Muscle of arm (tissue), 14 donors: ENCODE results near the gene MAP3K8. TPM values are rescaled to one million over a fixed set of nuclear protein-coding genes. Genes with fewer than 3 reads are reported as not detected.
A peak's percentile ranks its signal among the peaks of the same experiment; 100 is the strongest.

Experiments
- DNase-seq: peaks from one replicate; pipeline ENCODE4 v3.0.0-alpha.2; 2013
- long read RNA-seq, 11 donors: transcript quantifications; one replicate each; lab custom pipeline, GENCODE V29; 2026
- polyA plus RNA-seq, 12 donors: library from polyadenylated mRNA; unstranded; fragments of 120-200 nt; gene quantifications; one replicate each; pipeline ENCODE4 v1.2.1, GENCODE V29; 2013; ENCODE audit not compliant: insufficient read length in 12 of 12

Gene MAP3K8
- 10 to 100 TPM in 1 of 12 donors, 1 to 10 TPM in 9, not detected in 2; 2.3 to 12.8 (median 3.4) TPM for polyA plus RNA-seq
- long read RNA-seq, donor 1, partial matches to known transcripts: 0 of 2 reads
- long read RNA-seq, donor 1, other reads (novel, unspliced or antisense): 0 of 2 reads
- long read RNA-seq, donor 2, partial matches to known transcripts: 0 of 1 reads
- long read RNA-seq, donor 2, other reads (novel, unspliced or antisense): 0 of 1 reads
- long read RNA-seq, donor 3: 0 reads
- long read RNA-seq, donor 4: 0 reads
- long read RNA-seq, donor 5: 0 reads
- long read RNA-seq, donor 6: 0 reads
- long read RNA-seq, donor 7: 0 reads
- long read RNA-seq, donor 8: 0 reads
- long read RNA-seq, donor 9: 0 reads
- long read RNA-seq, donor 10: 0 reads
- long read RNA-seq, donor 11, partial matches to known transcripts: 0 of 1 reads
- long read RNA-seq, donor 11, other reads (novel, unspliced or antisense): 0 of 1 reads

DNA sequence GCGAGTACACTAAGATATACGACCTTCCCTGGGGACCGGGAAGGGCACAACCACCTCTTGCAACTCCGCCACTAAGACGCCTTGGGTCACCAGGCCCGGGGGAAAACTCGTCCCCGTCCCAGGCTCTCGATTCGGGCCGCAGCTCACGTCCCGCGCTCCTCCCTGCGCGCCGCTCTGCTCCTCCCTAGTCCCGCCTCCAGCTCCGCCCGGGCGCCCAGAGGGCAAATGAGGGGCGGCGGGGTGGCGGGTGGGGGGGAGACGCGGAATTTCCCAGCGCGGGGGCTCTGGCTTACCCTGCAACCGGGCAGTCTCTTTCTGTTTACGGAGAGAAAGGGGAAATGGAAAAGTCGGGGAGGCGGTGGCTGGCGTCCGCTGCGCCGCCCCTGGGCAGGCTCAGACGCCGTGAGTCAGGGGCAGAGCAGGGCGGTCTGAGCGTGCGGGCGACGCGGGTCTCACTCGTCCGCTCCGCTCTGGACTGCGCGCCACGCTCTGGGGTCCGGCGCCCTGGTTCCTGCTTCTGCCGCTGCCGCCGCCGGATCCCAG, at the start of gene MAP3K8:
Gene MAP3K8, plus strand, starts transcription at position 455 of the 543 bp plus-strand sequence. CDS start 4,755 bp downstream, outside the sequence.
- peak; percentile 91 for DNase-seq

DNA sequence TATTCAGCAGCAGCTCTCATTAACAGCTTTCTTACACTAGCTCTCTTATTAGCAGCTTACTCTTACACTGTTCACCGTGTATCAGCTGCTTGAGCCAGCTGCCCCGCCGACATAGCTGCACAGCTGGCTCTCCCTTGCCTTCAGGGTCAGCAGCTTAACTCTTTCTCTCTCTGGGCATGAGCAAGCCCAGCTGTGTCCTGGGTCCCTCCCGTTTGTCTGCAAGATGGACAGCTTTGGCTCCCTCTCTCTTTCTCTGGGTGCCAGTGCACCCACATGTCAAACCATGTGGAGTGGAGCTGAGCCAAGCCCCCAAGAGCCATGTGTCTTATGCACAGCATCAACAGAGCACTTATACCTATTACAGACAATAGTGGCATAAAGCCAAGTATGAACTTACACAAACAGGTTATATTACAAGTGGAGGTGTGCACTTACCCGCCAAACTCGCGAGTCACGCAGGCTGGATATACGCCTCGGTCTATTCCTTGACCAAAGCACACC, 49.2 kb upstream of the MAP3K8 start:
- no peak for DNase-seq

DNA sequence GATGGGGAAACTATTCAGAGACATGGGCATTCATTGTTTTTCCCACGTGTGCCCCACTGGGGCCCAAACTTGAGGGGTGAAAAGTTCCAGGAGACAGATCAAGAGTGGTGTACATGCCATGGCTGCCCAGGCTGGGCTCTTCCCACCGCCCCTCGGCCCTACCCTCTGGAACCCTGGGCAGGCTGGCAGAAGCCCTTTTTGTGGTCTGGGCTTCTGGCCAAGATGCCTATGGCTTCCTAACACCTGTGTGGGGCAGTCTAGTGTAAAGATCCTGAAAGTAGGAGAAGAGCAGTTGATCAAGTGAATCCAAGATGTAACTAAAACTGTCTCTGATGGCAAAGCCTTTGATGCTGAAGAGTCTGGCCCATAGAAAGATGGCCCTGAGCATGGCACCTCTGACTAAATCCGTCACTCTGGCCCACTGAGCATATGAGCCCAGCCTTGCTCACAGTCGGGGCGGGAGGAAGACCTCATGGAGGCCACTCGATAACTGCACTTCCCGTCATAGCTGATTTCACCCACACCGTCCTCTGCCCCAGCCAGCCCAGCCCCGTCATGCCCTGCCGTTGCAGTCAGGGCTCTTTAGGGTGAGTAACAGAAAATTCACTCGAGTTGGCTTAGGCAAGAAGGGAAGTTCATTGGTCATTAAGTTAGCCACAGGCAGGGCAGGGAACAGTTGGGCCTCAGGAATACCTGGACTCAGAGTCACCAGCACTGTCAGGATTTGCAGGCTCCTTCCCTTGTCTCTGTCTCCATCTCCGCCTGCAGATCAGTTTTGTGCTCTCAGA, 47.0 kb upstream of the MAP3K8 start:
- no peak for DNase-seq

DNA sequence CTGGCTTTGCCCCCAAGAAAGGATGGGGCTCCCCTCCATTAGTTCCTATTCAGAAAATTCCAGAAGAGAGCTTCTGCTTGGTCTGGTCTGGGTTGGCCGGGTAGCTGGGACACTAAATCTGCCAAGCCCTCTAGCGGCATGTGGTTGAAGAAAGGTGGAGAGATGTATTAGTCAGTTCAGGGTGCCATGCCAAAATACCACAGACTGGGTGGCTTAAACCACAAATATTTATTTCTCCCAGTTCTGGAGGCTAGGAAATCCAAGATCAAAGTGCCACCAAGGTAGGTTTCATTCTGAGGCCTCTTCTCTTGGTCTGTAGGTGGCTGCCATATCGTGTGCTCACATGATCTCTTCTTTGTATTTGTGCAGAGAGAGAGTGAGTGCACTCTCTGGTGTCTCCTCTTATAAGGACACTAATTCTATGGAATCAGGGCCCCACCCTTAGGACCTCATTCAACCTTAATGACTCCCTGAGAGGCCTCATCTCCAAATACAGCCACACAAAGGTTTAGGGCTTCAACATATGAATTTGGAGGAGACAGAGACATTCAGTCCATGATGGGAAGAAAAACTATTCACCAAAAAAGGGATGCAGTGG, 46.2 kb upstream of the MAP3K8 start:
- no peak for DNase-seq

DNA sequence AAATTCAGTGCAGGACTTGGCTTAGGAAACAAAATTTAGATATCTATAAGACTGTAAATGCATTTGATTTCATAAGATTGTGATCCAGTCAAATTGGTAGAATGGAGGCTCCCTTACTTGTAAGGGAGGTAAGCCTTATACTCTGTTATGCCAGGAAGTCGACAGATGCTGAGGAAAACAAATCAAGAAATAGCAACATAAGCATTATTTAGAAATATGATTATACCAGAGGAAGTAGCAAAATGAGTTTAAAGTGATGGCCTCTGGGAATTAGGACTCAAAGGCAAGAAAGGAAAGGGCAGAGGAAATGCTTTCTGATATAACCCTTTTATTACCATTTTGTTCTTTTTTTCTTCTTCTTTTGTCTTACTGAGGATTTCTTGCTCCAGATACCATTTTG, 44.4 kb upstream of the MAP3K8 start:
- no peak for DNase-seq

DNA sequence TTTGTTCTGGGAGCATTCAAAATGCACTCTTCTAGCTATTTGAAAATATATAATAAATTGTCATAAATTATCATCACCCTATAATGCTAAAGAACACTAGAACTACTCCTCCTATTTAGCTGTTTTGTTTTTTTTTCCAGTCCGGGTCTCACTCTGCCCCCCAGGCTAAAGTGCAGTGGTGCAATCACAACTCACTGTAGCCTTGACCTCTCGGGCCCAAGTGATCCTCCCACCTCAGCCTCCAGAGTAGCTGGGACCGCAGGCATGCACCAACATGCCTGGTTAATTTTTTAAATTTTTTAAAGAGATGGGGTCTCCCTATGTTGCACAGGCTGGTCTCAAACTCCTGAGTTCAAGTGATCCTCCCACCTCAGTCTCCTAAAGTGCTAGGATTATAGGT, 43.8 kb upstream of the MAP3K8 start:
- no peak for DNase-seq

DNA sequence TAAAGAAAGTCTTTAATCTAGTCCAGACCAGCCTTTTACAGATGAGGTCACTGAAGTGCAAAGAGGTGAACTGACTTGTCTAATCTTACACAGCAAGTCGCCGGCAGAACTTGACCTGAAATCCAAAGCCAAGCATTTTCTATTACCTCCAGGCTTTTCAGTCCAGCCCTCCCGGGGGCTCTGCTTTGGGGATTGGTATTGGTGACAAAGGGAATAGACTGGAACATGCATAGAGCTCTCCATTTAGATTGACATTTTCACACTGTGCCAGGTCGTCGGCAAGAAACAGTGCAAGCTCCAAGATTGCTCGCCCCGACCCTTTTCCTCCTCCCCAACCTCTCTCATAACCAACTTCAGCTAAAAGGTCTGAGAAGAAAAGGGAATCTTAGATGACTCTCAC, 42.7 kb upstream of the MAP3K8 start:
- DNase-seq: no peak

DNA sequence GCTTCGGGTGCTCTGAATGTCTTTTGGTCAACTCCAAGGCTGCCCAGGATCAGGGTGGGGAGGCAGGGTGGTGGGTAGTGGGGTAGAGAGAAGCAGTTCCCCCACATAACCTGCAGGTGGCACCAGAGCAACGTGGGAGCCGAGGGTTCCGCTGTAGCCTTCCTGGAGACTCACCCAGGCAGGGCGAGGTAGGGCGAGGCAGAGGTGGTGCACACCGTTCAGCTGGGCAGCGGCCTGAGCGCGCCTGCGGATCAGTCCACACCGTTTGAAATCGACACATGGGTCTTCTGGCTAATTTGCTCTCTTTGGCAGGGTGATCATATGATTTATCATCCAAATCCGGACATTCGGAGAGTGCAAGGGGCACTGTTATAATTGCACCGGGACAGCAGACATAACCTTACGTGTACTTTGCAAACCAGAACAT, 41.4 kb upstream of the MAP3K8 start:
- peak; percentile 69 for DNase-seq

DNA sequence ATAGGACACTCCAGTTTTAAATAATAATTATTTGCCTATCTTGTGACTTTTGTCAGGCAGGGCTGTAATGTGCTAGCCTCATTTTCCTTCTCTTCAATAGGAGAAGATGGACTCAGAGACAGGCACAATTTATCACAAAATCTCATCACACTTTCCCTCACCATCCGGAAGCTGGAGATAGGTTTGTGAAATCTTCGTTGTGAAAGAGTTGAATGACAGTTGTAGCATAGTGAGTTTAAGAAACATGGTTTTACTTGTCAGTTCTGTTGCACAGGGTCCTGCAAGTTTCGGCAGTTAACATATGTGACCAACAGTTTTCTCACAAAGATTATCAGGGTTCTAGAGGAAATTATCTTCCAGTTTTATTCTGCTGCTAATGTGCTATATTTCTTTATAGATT, 37.7 kb upstream of the MAP3K8 start:
- no peak for DNase-seq

DNA sequence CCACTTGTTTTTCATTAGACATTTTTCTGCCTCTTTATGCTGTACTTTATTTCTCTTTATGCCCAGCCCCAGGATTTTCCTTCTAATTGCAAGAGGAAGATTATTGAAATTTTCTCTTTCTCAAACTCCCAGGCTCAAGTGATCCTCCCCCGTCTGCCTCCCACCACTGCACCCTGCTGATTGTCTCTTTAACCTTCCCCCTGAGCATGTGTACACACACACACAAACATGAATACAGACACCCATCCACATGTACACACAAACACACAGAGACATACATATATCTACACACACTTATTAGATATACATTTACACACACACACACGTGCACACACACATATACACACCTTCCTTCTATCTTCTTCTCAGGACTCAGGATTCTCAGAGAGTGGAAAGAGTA, 37.3 kb upstream of the MAP3K8 start:
- no peak for DNase-seq

DNA sequence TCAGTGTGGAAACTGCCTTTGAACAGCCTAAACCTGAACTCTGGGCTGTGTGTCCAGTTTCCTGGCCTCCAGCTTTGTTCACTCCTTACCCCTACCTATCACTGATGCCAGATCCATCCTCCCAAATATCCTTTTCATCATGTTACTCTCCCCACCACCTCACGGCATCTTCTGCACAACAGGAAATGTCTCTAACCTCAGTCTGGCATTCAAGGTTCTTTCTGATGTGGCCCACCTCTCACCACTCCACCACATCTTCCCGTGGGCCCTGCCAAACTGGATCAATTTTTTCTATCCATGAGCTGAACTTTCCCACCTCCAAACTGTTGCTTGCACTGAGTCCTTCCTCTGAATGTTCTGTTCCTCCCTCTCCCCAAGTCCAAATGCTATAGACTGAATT, 35.8 kb upstream of the MAP3K8 start:
- DNase-seq: no peak

DNA sequence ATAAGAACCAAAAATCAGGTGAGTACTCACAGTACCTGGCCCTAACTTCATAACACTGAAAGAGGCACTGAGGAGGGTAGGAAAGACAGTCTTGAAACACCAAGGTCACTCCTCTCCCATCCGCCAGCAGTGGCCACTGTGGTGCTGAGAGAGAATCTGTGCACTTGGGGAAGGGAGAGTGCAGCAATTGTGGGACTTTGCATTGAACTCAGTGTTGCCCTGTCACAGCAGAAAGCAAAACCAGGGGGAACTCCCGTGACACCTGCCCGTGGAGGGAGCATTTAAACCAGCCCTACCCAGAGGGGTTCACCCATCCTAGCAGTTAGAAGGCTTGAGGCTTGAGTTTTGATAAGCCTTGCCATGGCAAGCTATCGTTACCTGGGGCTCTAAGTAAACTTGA, 35.2 kb upstream of the MAP3K8 start:
- no peak for DNase-seq

DNA sequence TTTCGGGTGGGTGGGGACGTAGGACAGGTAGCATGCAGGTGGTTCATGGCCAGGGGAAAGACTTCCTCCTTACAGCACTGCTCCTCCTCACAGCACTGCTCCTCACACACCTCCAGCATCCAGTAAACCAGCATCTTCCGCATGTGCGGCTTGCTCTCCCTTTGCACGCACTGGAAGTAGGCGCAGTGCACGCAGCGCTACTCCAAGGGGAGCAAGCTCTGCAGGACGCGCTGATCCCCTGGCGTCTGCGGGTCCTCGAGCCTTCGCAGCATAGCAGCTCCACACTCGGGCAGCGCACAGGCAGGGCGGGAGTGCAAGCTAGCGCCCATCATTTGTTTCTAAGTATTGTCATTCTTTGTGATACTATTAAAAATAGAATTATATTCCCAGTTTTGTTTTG, 30.5 kb upstream of the MAP3K8 start:
- DNase-seq: no peak

DNA sequence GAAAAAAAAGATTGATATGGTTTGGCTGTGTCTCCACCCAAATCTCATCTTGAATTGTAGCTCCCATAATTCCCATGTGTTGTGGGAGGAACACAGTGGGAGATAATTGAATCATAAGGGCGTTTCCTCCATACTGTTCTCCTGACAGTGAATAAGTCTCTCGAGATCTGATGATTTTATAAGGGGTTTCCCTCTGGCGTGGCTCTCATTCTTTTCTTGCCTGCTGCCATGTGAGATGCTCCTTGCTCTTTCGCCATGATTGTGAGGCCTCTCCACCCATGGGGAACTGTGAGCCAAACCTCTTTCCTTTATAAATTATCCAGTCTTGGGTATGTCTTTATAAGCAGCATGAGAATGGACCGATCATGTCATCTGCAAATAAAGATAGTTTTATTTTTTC, 29.4 kb upstream of the MAP3K8 start:
- no peak for DNase-seq

DNA sequence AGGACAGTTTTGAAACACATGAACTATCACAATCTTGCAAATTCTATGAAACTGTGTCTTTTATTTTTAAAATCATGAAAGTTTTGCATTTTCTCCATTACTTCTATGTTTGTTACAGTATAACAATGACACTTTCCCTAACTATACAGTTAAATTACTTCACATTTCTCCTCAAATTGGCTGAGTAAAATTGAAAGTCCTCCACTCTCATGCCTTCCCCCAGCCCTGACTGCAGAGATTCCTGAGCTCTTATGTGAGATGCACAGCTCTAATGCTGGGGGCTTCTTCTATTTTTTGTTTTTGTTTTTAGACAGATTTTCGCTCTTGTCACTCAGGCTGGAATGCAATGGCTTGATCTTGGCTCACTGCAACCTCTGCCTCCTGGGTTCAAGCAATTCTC, 22.7 kb upstream of the MAP3K8 start:
- no peak for DNase-seq

DNA sequence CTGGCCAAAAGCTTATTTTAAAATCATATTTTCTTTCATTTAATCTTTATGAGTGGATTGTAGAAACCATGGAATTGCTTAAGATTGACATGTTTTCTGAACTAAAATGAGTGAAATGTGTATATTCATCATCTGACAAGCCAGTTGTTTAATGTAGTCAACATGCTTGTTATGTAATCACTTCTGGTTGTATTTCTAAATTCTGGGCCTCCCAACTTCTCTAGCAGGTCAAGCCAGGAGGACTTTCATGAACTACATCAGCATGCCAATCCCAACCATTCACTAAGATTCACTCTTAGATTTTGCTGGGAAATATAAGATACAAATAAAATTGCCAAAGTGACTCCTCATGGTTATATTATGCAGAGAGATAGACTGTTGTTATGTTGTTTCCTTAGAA, 21.1 kb upstream of the MAP3K8 start:
- no peak for DNase-seq

DNA sequence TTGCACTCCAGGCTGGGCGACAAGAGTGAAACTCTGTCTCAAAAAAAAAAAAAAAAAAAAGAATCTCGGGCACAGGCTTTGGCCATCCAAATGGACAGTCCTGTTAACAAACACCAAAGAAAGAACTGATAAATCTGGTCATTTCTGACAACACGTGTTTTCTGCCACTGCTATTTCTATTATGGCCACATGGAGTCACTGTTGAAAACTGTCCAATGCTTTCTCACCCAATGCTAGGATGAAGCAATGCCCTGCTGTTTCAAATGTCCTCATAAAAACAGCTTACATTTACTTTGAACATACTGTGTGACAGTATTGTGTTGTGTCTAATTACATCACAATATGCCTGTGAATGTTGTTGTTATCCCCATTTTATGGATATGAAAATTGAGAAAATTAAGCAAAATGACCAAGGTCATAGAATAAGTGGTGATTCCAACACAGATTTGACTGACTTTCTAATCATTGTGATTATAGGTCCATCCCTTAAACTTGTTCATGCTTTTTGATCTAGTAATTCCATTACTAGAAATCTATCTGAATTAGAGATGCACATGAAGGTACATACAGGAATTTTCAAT, 19.9 kb upstream of the MAP3K8 start:
- no peak for DNase-seq

DNA sequence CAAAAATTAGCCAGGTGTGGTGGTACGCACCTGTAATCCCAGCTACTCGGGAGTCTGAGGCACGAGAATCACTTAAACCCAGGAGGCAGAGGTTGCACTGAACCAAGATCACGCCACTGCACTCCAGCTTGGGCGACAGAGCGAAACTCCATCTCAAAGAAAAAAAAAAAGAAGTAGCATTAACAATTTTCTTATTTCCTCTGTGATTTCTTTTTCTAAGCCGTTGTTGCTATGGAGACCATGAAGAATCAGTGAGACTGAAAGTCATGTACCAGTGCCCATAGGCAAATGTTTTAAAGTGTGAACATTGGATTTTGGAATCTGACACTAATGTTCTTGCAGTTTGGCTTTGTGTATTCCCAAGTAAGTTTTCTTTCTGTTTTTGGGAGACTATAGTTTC, 18.4 kb upstream of the MAP3K8 start:
- DNase-seq: no peak

DNA sequence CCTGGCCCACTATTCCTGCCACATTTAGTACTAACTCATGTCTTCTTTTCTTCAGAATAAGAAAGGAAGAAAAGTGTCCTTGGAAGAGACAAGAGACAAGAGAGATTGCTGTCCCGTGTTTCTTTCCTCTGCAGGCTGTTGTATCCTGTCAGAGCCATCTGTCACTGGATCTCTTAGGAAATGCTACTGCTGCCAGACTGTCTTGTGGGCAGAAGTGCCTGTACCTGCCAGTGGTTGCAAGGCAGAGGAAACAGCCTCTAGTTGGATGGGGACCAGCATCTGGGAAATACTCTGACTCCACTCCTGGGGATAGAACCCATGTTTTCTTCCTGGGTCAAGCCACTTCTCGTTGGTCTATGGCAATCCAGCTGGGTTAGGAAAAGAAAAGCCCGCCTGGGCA, 16.7 kb upstream of the MAP3K8 start:
- DNase-seq: no peak

DNA sequence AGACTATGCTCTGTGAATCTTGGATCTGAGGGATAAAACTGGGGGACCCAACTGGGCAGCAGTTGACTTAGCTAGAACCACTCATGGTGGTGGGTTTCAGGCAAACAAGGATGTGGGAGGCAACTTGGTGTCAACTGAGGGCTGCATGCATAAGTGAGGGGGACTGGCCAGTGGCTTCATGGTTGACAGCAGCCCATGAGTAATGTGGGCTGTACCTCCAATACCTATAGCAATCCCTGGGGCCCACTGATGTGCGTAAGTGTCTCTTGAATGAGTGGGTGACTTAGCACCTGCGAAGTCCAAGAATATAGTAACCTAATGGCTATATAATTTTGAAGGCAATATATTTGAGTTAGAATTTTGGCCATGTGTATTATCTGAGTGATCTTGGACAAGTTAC, 13.7 kb upstream of the MAP3K8 start:
- no peak for DNase-seq

DNA sequence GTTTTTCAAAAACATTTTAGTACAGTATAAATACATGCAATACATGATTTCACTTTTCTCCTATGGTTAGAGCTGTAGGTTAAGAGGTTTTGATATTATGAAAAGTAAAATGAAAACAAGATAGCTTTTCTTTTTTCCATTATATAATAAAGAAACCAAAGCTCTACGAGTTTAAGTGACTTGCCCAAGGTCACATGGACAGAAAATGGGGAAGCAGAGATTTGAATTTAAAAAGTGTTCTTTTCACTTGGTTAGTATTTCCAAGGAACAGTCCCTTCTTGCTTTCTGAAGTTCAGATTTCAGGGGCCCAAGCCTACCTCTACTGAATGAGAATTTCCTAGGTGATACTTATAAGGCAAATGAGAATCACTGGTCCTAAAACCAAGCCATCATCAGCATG, 13.2 kb upstream of the MAP3K8 start:
- DNase-seq: no peak

DNA sequence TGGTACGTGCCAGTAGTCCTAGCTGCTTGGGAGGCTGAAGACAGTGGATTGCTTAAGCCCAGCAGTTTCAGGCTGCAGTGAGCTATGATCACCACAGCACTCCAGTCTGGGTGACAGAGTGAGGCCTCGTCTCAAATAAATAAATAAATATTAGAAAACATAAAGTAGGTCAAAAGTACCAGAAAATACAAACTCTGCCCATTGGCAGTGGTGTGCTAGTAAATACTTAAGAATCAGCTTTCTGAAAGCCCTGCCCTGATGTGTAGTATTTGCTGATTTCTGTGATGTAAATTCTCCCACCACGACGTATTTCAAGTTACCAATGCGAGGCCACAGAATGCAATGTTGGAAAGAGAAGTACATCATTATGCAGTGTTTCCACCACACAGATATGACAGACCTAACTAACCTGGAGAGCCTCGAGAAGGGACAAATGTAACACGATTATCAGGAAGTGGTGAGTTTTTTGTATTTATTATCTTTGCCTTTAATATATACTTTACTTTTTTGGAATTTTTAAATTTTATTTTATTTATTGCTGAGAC, 11.8 kb upstream of the MAP3K8 start:
- DNase-seq: no peak
